Adrenal gland (tissue), 12 donors: ENCODE measurements around the gene TPRG1. TPM values are rescaled to one million over a fixed set of nuclear protein-coding genes. Genes with fewer than 3 reads are reported as not detected.

Experiments
- DNase-seq, 7 donors: peaks; one replicate each; pipeline ENCODE4 v3.0.0-alpha.2; 2019 to 2020
- H3K27ac ChIP-seq, 5 donors: fragments of 200-600 bp; sonication (generic) in 4 of 5; 1 replicate in 3 of 5; 2 replicates in 2 of 5; pipeline versions ENCODE4 v1.5.1 to v1.8.0; 2016 to 2020; ENCODE audit warnings: mild to moderate bottlenecking in 1 of 5
- H3K27me3 ChIP-seq: fragments of 200-600 bp; 2 replicates; pipeline ENCODE4 v1.8.0; 2021
- H3K36me3 ChIP-seq, 2 donors: fragments of 200-600 bp; replicated peaks in 1 of 2; 1 replicate in 1 of 2; 2 replicates in 1 of 2; pipeline versions ENCODE4 v1.5.1 to v1.8.0; 2018 to 2022
- H3K4me1 ChIP-seq, 2 donors: fragments of 200-600 bp; replicated peaks in 1 of 2; 1 replicate in 1 of 2; 2 replicates in 1 of 2; pipeline versions ENCODE4 v1.5.1 to v1.8.0; 2018 to 2021
- H3K4me3 ChIP-seq, 4 donors: fragments of 200-600 bp; sonication (generic) in 3 of 4; one replicate each; pipeline ENCODE4 v1.5.1; 2016 to 2018
- H3K9me3 ChIP-seq, 3 donors: fragments of 200-600 bp; sonication (generic) in 1 of 3; replicated peaks in 1 of 3; 1 replicate in 2 of 3; 2 replicates in 1 of 3; pipeline versions ENCODE4 v1.5.1 to v1.8.0; 2016 to 2021
- POLR2A ChIP-seq, 2 donors: fragments of 450-650 bp; IDR thresholded peaks; one replicate each; pipeline ENCODE4 v1.6.1; 2017; ENCODE audit warnings: antibody characterized with exemption in 2 of 2, mild to moderate bottlenecking in 2 of 2, moderate library complexity in 1 of 2
- WGBS, 4 donors: extraction: QIAGEN DNeasy Blood & Tissue Kit in 2 of 4; methylation state at CpG; one replicate each; pipeline versions ENCODE4 v1.1.5 to v1.1.7; 2013 to 2017; 5-methylcytosine and 5-hydroxymethylcytosine counted together
- intact Hi-C, 2 donors: fragments of 100-400 bp; cut with DNase I; formaldehyde crosslinking; loops; one replicate each; pipeline versions ENCODE4 v1.14.1 to v1.15.0; 2022 to 2023
- polyA plus RNA-seq, 3 donors: library from polyadenylated mRNA; stranded (reverse); fragments of 200-250 nt in 2 of 3; fragments of 350-450 nt in 1 of 3; fragmentation: Illumina TruSeq in 1 of 3; extraction: RNeasy Lipid Tissue Mini Kit (QIAGEN cat#74804) in 1 of 3; gene quantifications; one replicate each; pipeline ENCODE4 v1.2.3, GENCODE V29; 2013 to 2014
- total RNA-seq, 9 donors: library from RNA; depleted of rRNA in 4 of 9; stranded (reverse); fragments of >200 nt in 4 of 9; fragments of 120-200 nt in 1 of 9; fragmentation: NEBNext Ultra II Directional in 1 of 9; extraction: Animal tissue kit (Norgen Biotek cat#: 25700) in 1 of 9; gene quantifications; one replicate each; pipeline versions ENCODE4 v1.1.0 to v1.2.4, GENCODE V29; 2013 to 2023
- TF ChIP-seq, protein P1 (sequence below), 6 experiments: fragments of 450-650 bp in 4 of 6; fragments of 200-600 bp in 2 of 6; sonication (generic) in 1 of 6; IDR thresholded peaks; 1 replicate in 5 of 6; 2 replicates in 1 of 6; pipeline versions ENCODE4 v1.5.1 to v1.8.0; 2016 to 2021; ENCODE audit warnings: antibody characterized with exemption in 6 of 6, mild to moderate bottlenecking in 2 of 6, moderate library complexity in 1 of 6
- donor health status: healthy with polysubstance abuse.
- donor health status: Bipolar disorder and iron deficiency.
- donor health status: DM: yes; HTN: yes; CAD: no.
- donor health status: DM: no; HTN: no; CAD: no.
- donor health status: DM: no; HTN: no; CAD: no.
- donor health status: DM: yes; HTN: yes; CAD: no.

Gene TPRG1
- total and polyA plus RNA-seq, 12 donors, result 2.6 to 9.4 (median 3.9) TPM

DNA sequence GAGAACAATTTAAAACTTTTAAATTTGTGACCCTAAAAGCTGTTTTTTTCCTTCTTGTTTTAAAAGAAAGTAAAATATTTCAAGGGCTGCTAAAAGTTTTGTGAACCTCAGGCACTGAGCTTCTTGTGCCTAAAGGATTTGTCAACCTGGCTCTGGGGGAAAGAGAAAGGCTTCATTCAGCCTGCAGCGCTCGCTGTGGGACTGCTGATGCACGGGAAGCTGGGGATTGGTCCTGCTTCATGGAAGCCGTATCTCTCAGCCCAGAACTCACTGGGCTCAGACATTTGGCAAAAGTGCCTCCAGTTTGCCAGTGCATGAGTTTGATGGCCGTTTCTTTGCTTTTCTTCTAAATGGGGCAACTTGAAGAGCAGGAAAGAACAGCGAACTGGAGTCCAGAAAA, 30.8 kb downstream of the TPRG1 start:
- H3K36me3 ChIP-seq, result no peaks in the 10 kb centered on the region
- H3K27me3 ChIP-seq, result no peaks in the 10 kb centered on the region
- TF ChIP-seq, protein P1, sequence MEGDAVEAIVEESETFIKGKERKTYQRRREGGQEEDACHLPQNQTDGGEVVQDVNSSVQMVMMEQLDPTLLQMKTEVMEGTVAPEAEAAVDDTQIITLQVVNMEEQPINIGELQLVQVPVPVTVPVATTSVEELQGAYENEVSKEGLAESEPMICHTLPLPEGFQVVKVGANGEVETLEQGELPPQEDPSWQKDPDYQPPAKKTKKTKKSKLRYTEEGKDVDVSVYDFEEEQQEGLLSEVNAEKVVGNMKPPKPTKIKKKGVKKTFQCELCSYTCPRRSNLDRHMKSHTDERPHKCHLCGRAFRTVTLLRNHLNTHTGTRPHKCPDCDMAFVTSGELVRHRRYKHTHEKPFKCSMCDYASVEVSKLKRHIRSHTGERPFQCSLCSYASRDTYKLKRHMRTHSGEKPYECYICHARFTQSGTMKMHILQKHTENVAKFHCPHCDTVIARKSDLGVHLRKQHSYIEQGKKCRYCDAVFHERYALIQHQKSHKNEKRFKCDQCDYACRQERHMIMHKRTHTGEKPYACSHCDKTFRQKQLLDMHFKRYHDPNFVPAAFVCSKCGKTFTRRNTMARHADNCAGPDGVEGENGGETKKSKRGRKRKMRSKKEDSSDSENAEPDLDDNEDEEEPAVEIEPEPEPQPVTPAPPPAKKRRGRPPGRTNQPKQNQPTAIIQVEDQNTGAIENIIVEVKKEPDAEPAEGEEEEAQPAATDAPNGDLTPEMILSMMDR (IDR thresholded peaks at IDR 0.05), result no peak
- no peak for TF ChIP-seq POLR2A (IDR thresholded peaks at IDR 0.05)
- no peak overlapping the region for H3K27ac ChIP-seq
- intact Hi-C loops, result no loop called here
- no peaks in the 10 kb centered on the region for H3K4me1 ChIP-seq
- no peak for DNase-seq
- 64 to 80% (median 73%) methylated on average over 6 of the region's 6 CpGs for WGBS, 4 donors
- no peak overlapping the region for H3K4me3 ChIP-seq
- no peaks in the 10 kb centered on the region for H3K9me3 ChIP-seq

DNA sequence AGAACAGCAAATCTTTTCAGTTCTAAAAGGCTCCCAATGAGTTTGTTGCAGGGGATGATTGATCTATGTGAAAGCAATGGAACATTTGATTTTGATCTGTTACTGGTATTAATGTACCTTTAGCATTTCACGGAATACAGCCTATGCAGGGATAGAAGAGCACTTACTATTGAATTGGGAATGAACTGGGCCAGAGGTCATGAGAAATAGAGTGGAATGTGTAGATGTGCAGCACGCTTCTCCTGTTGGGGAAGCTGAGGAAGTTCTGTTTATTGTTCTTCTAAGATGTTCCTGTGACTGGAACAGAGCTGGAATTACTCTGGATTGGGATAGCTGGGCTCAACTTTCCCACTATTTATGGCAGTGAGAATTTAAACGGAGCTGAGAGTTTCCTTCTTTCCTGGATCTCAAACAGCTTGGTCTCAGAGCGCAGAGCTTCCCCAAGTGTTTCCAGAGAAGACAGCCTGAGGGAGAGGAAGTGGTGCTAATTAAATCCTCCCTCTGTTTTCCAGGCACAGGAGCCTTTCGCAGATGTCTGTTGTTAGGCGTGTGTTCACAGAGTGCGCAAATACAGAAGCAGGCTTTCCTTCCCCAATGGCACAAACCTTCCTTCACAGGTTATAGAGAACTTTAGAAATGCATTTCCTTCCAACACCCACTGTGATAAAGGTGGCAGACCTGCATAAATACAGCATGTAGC, 32.5 kb downstream of the TPRG1 start:
- TF ChIP-seq, protein P1 (IDR thresholded peaks at IDR 0.05), result no peak
- no peak for TF ChIP-seq POLR2A (IDR thresholded peaks at IDR 0.05)
- Histone ChIP-seq H3K27ac (no peak overlapping the region), H3K9me3 (no peaks in the 10 kb centered on the region), H3K27me3 (no peaks in the 10 kb centered on the region), H3K36me3 (no peaks in the 10 kb centered on the region), H3K4me3 (no peak overlapping the region), H3K4me1 (no peaks in the 10 kb centered on the region)
- 76 to 88% (median 80%) methylated on average over 7 of the region's 7 CpGs for WGBS, 4 donors
- no peak for DNase-seq
- intact Hi-C loops, result no loop called here

DNA sequence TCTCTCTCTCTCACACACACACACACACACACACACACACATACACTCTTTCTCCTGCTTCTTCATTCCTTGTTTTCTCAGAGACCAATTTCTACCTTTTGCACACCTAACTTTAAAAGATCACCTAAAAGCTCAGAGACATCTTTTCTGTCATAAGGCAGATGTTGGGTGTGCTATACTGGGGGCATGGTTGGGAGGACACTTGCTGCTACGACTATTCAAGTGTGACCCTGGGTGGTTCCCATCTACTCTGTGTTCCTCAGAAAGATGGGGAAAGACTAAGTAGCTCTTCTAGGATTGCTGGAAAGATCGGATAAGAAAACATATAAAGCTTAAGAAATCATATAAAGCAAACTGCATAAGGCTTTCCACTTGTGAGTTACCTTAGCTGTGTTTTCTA, 33.2 kb downstream of the TPRG1 start:
- Histone ChIP-seq H3K36me3 (no peaks in the 10 kb centered on the region), H3K4me3 (no peak overlapping the region), H3K4me1 (no peaks in the 10 kb centered on the region), H3K27ac (no peak overlapping the region), H3K27me3 (no peaks in the 10 kb centered on the region), H3K9me3 (no peaks in the 10 kb centered on the region)
- no peak for DNase-seq
- intact Hi-C loops, result no loop called here
- TF ChIP-seq, protein P1 (IDR thresholded peaks at IDR 0.05), result no peak
- TF ChIP-seq POLR2A (IDR thresholded peaks at IDR 0.05), result no peak
- WGBS, 4 donors, result 85 to 94% (median 87%) methylated on average over 2 of the region's 2 CpGs

GRCh38 chr3:189210251-189210770, 38.5 kb downstream of the TPRG1 start:
- 80 to 83% (median 81%) methylated on average over 4 of the region's 4 CpGs for WGBS, 4 donors
- Histone ChIP-seq H3K36me3 (no peaks in the 10 kb centered on the region), H3K27me3 (no peaks in the 10 kb centered on the region), H3K9me3 (no peaks in the 10 kb centered on the region), H3K4me1 (no peaks in the 10 kb centered on the region), H3K27ac (no peak overlapping the region), H3K4me3 (no peak overlapping the region)
- intact Hi-C loops, result no loop called here
- no peak for DNase-seq
- TF ChIP-seq, protein P1 (IDR thresholded peaks at IDR 0.05), result no peak
